Measurements from ENCODE around the gene OTOS. TPM values are rescaled to one million over a fixed set of nuclear protein-coding genes. Genes with fewer than 3 reads are reported as not detected.

Gene OTOS
- total and polyA plus RNA-seq, 5 donors from 2014 or later: not detected

- Histone ChIP-seq H3K36me3 (ENCODE audit: control insufficient read depth, insufficient read depth, low read length) (no peaks in the 10 kb centered on the region), H3K9me3 (ENCODE audit: control insufficient read depth in 2 of 2, low read length in 2 of 2) (no peaks in the 10 kb centered on the region), H3K27ac (ENCODE audit: insufficient read depth, low read length, poor library complexity, severe bottlenecking) (no peak overlapping the region), H3K4me3 (ENCODE audit: low read depth, low read length) (no peak overlapping the region), H3K4me1 (ENCODE audit: control insufficient read depth, insufficient read depth, low read length, poor library complexity, severe bottlenecking) (peaks cover 7% of the 10 kb centered on the region), H3K27me3 (ENCODE audit: control insufficient read depth, insufficient read depth, low read length) (no peaks in the 10 kb centered on the region)
- H3K27ac Mint-ChIP-seq: no peak overlapping the region
- peaks cover 0 to 4% (median under 1%) of the 10 kb centered on the region in 4 donors for H3K4me1 Mint-ChIP-seq
- H3K4me3 Mint-ChIP-seq: no peak overlapping the region
- no peak for DNase-seq
- no peak for ATAC-seq (ENCODE audit: low read depth in 2 of 2)
- peaks cover 11% of the 10 kb centered on the region for H3K27me3 Mint-ChIP-seq
- peaks cover 0 to 3% (median 0%) of the 10 kb centered on the region in 7 donors for H3K9me3 Mint-ChIP-seq
- no peaks in the 10 kb centered on the region for H3K36me3 Mint-ChIP-seq
Observed at GRCh38 chr2:240142256-240142775, 1.9 kb upstream of the OTOS start.

- ATAC-seq (ENCODE audit: low read depth in 2 of 2) (no peak), DNase-seq (no peak)
- H3K4me1 ChIP-seq (ENCODE audit: control insufficient read depth, insufficient read depth, low read length, poor library complexity, severe bottlenecking): peaks cover 12% of the 10 kb centered on the region
- no peaks in the 10 kb centered on the region for H3K9me3 ChIP-seq (ENCODE audit: control insufficient read depth in 2 of 2, low read length in 2 of 2)
- no peaks in the 10 kb centered on the region for H3K27me3 ChIP-seq (ENCODE audit: control insufficient read depth, insufficient read depth, low read length)
- no peak overlapping the region for H3K4me3 Mint-ChIP-seq
- no peak overlapping the region for H3K4me3 ChIP-seq (ENCODE audit: low read depth, low read length)
- H3K27ac Mint-ChIP-seq: no peak overlapping the region
- H3K36me3 Mint-ChIP-seq: no peaks in the 10 kb centered on the region
- peaks cover 0 to 1% (median 0%) of the 10 kb centered on the region in 7 donors for H3K9me3 Mint-ChIP-seq
- no peak overlapping the region for H3K27ac ChIP-seq (ENCODE audit: insufficient read depth, low read length, poor library complexity, severe bottlenecking)
- H3K4me1 Mint-ChIP-seq: peaks cover 0 to 10% (median 4%) of the 10 kb centered on the region in 4 donors
- no peaks in the 10 kb centered on the region for H3K36me3 ChIP-seq (ENCODE audit: control insufficient read depth, insufficient read depth, low read length)
- H3K27me3 Mint-ChIP-seq: peaks cover 11% of the 10 kb centered on the region
Observed at GRCh38 chr2:240141736-240142135, 1.3 kb upstream of the OTOS start.

- peaks cover 11% of the 10 kb centered on the region for H3K27me3 Mint-ChIP-seq
- H3K4me3 Mint-ChIP-seq: no peak overlapping the region
- peaks cover 0 to 1% (median 0%) of the 10 kb centered on the region in 7 donors for H3K9me3 Mint-ChIP-seq
- H3K27me3 ChIP-seq (ENCODE audit: control insufficient read depth, insufficient read depth, low read length): no peaks in the 10 kb centered on the region
- ATAC-seq (ENCODE audit: low read depth in 2 of 2) (no peak), DNase-seq (no peak)
- H3K27ac Mint-ChIP-seq: peak overlapping the region in 1 of 3 donors; percentile 43
- H3K36me3 Mint-ChIP-seq: no peaks in the 10 kb centered on the region
- no peaks in the 10 kb centered on the region for H3K9me3 ChIP-seq (ENCODE audit: control insufficient read depth in 2 of 2, low read length in 2 of 2)
- H3K27ac ChIP-seq (ENCODE audit: insufficient read depth, low read length, poor library complexity, severe bottlenecking): no peak overlapping the region
- H3K36me3 ChIP-seq (ENCODE audit: control insufficient read depth, insufficient read depth, low read length): no peaks in the 10 kb centered on the region
- peaks cover 0 to 16% (median 6%) of the 10 kb centered on the region in 4 donors for H3K4me1 Mint-ChIP-seq
- peaks cover 14% of the 10 kb centered on the region for H3K4me1 ChIP-seq (ENCODE audit: control insufficient read depth, insufficient read depth, low read length, poor library complexity, severe bottlenecking)
- H3K4me3 ChIP-seq (ENCODE audit: low read depth, low read length): no peak overlapping the region
Observed at GRCh38 chr2:240140920-240141319, 462 bp upstream of the OTOS start.

GRCh38 chr2:240139666-240140393 lies 628 bp downstream of the OTOS start:
- Mint-ChIP-seq H3K27me3 (peaks cover 11% of the 10 kb centered on the region), H3K4me1 (peaks cover 3 to 26% (median 13%) of the 10 kb centered on the region in 4 donors), H3K36me3 (no peaks in the 10 kb centered on the region), H3K4me3 (no peak overlapping the region), H3K9me3 (peaks cover 0 to 1% (median 0%) of the 10 kb centered on the region in 7 donors), H3K27ac (no peak overlapping the region)
- ATAC-seq (ENCODE audit: low read depth in 2 of 2) (no peak), DNase-seq (no peak)
- H3K27me3 ChIP-seq (ENCODE audit: control insufficient read depth, insufficient read depth, low read length): no peaks in the 10 kb centered on the region
- H3K4me1 ChIP-seq (ENCODE audit: control insufficient read depth, insufficient read depth, low read length, poor library complexity, severe bottlenecking): peaks cover 24% of the 10 kb centered on the region
- no peaks in the 10 kb centered on the region for H3K9me3 ChIP-seq (ENCODE audit: control insufficient read depth in 2 of 2, low read length in 2 of 2)
- H3K27ac ChIP-seq (ENCODE audit: insufficient read depth, low read length, poor library complexity, severe bottlenecking): no peak overlapping the region
- H3K36me3 ChIP-seq (ENCODE audit: control insufficient read depth, insufficient read depth, low read length): no peaks in the 10 kb centered on the region
- H3K4me3 ChIP-seq (ENCODE audit: low read depth, low read length): no peak overlapping the region

- Mint-ChIP-seq H3K9me3 (peaks cover 0 to 1% (median 0%) of the 10 kb centered on the region in 7 donors), H3K36me3 (no peaks in the 10 kb centered on the region), H3K4me3 (peak overlapping the region in 1 of 4 donors; percentile 61), H3K4me1 (peaks cover 5 to 32% (median 18%) of the 10 kb centered on the region in 4 donors), H3K27me3 (peaks cover 11% of the 10 kb centered on the region), H3K27ac (no peak overlapping the region)
- DNase-seq (no peak), ATAC-seq (ENCODE audit: low read depth in 2 of 2) (no peak)
- Histone ChIP-seq H3K27ac (ENCODE audit: insufficient read depth, low read length, poor library complexity, severe bottlenecking) (no peak overlapping the region), H3K4me3 (ENCODE audit: low read depth, low read length) (no peak overlapping the region), H3K36me3 (ENCODE audit: control insufficient read depth, insufficient read depth, low read length) (no peaks in the 10 kb centered on the region), H3K27me3 (ENCODE audit: control insufficient read depth, insufficient read depth, low read length) (no peaks in the 10 kb centered on the region), H3K4me1 (ENCODE audit: control insufficient read depth, insufficient read depth, low read length, poor library complexity, severe bottlenecking) (peaks cover 25% of the 10 kb centered on the region), H3K9me3 (ENCODE audit: control insufficient read depth in 2 of 2, low read length in 2 of 2) (no peaks in the 10 kb centered on the region)
Observed at GRCh38 chr2:240139011-240139441, 1.4 kb downstream of the OTOS start.

- H3K36me3 Mint-ChIP-seq: no peaks in the 10 kb centered on the region
- H3K9me3 Mint-ChIP-seq: peaks cover 0 to 1% (median 0%) of the 10 kb centered on the region in 7 donors
- no peaks in the 10 kb centered on the region for H3K27me3 ChIP-seq (ENCODE audit: control insufficient read depth, insufficient read depth, low read length)
- H3K4me3 Mint-ChIP-seq: peak overlapping the region; percentile 38 to 98 (median 48)
- peaks cover 5 to 37% (median 20%) of the 10 kb centered on the region in 4 donors for H3K4me1 Mint-ChIP-seq
- peaks cover 19% of the 10 kb centered on the region for H3K4me1 ChIP-seq (ENCODE audit: control insufficient read depth, insufficient read depth, low read length, poor library complexity, severe bottlenecking)
- peaks cover 11% of the 10 kb centered on the region for H3K27me3 Mint-ChIP-seq
- no peak overlapping the region for H3K27ac ChIP-seq (ENCODE audit: insufficient read depth, low read length, poor library complexity, severe bottlenecking)
- DNase-seq (no peak), ATAC-seq (ENCODE audit: low read depth in 2 of 2) (no peak)
- H3K4me3 ChIP-seq (ENCODE audit: low read depth, low read length): no peak overlapping the region
- H3K36me3 ChIP-seq (ENCODE audit: control insufficient read depth, insufficient read depth, low read length): peaks cover 5% of the 10 kb centered on the region
- H3K9me3 ChIP-seq (ENCODE audit: control insufficient read depth in 2 of 2, low read length in 2 of 2): no peaks in the 10 kb centered on the region
- H3K27ac Mint-ChIP-seq: peak overlapping the region in 1 of 3 donors; percentile 25
Observed at GRCh38 chr2:240138254-240138984, 2.0 kb downstream of the OTOS start.

GRCh38 chr2:240137596-240138253 lies 2.7 kb downstream of the OTOS start:
- no peak for ATAC-seq (ENCODE audit: low read depth in 2 of 2)
- no peak for DNase-seq
- Mint-ChIP-seq H3K4me3 (peak overlapping the region; percentile 55 to 98 (median 94)), H3K36me3 (peaks cover 6% of the 10 kb centered on the region), H3K4me1 (peaks cover 9 to 42% (median 20%) of the 10 kb centered on the region in 4 donors), H3K27ac (peak overlapping the region in 1 of 3 donors; percentile 25), H3K9me3 (peaks cover 0 to 1% (median 0%) of the 10 kb centered on the region in 7 donors), H3K27me3 (peaks cover 11% of the 10 kb centered on the region)
- Histone ChIP-seq H3K36me3 (ENCODE audit: control insufficient read depth, insufficient read depth, low read length) (peaks cover 12% of the 10 kb centered on the region), H3K9me3 (ENCODE audit: control insufficient read depth in 2 of 2, low read length in 2 of 2) (no peaks in the 10 kb centered on the region), H3K4me1 (ENCODE audit: control insufficient read depth, insufficient read depth, low read length, poor library complexity, severe bottlenecking) (peaks cover 18% of the 10 kb centered on the region), H3K4me3 (ENCODE audit: low read depth, low read length) (no peak overlapping the region), H3K27me3 (ENCODE audit: control insufficient read depth, insufficient read depth, low read length) (no peaks in the 10 kb centered on the region), H3K27ac (ENCODE audit: insufficient read depth, low read length, poor library complexity, severe bottlenecking) (no peak overlapping the region)
